Stimulated activated CD4-positive, alpha-beta T cell treated with anti-CD3 and anti-CD28 coated beads, Interleukin-12 subunit alpha, Interleukin-12 subunit beta, amount 100 ng/mL, for 48 hours (primary cell): Measurements from ENCODE around the gene PTPRG.
"Not testable (repeated sequence)": the region's sequence is repeated elsewhere in the genome, so short reads cannot be mapped to it uniquely, and the experiment has no call there.

Experiments used
- DNase-seq, 3 donors: peaks; one replicate each; pipeline ENCODE4 v3.0.0-alpha.2; 2020; ENCODE audit warnings: low read depth in 2 of 3, low spot score in 1 of 3

The PTPRG gene

DNA sequence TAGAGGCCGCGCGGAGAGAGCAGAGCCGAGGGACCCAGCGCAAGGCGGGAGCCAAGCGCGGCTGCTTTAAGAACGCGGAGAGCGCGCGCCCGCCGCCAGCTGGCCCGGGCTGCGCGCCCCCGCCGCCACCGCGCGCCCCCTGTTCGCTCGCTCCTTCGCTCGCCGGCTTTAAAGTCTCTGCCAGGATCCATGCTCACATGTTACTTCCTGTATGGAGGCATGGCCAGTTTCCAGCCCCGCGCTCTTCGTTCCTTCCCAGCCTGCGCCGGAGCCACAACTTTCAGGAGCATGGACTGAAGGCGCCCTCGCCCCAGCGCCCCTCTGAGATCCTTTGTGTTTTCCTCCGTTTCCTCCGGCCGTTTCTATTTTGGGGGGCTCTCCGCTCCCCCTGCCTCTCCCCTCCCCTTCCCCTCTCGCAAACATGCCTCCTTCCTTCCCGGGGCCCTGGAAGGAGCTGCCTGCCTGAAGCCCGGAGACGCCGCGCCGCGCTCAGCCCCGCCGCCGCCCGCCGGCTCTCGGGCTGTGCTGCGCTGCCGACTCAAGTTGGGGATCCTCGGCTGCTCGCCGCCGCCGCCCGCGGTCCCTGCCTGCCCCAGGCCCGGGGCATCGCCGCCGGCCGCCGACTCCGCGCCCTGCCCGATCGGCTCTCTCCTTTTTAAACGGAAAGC lies at the start of gene PTPRG:
Gene PTPRG, plus strand, starts transcription at position 198 of the 668 bp plus-strand sequence. CDS start 717 bp downstream, outside the sequence.
- DNase-seq = peak in 1 of 3 donors; percentile 7

DNA sequence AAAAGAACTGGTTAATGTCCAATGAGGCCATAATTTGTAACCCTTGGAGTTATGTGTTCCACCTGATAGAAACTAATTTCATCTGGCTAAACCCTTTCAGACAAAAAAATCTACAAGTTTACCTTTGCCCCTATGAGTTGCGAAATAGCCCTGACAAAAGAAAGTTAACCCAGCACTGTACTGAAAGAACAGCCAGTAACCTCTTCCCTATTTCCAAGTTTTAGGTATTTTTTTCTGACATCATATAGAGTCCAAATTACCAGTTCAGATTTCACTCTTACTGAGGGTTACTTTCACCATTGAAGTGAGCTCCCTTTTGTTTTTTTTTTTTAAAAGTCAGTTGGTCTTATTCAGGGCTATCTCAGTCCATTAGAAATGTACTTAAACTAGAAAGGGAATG lies 42.8 kb upstream of the PTPRG start:
- no peak for DNase-seq

DNA sequence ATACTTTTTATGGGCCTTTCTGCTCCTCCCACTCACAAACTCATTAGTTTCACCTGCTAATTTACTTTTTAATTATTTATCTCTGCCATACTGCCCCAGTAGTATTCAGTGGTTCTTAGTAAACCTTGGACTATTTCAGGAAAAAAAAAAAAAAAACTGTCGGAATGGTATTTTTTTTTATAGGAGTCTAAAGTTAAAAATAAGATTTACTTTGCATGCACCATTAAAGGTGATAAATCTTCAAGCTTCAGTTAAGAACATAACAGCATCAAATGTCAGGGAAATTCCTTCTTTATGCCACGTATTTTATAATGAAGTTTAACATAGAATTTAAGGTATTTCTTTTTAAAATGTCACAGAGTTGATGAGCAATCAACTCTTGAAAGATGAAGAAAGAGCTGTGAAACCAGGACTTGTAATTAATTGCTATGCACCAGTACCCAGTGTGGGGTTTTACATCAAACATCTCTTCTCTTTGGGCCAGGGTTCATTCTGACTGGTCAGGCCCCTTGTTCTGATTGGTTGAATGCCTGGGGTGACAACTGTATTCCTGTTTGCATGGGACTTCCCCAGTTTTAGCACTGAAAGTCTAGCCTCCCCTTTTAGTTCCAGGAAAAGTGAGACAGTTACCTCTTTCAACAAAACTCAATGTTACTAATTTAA lies 40.3 kb upstream of the PTPRG start:
- peak in 2 of 3 donors; percentile 17 to 58 for DNase-seq

DNA sequence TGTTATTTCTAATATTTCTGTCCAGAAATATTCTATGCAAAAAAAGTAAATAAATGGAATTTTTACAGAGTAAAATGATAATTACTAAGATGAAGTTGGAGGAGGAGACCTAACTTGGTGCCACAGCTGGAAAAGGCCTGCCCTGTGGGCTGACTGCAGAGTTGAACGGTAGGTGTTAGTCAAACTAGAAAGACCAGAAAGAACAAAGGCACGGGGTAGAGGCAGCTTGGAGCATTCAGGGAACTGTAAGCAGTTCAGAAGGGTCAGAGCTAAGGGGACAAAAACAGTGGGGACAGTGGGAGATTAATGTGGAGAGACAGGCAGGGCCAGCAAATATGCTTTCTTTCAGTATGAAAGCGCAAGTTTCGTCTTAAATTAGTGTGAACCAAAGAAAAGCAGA lies 39.3 kb upstream of the PTPRG start:
- DNase-seq = no peak

DNA sequence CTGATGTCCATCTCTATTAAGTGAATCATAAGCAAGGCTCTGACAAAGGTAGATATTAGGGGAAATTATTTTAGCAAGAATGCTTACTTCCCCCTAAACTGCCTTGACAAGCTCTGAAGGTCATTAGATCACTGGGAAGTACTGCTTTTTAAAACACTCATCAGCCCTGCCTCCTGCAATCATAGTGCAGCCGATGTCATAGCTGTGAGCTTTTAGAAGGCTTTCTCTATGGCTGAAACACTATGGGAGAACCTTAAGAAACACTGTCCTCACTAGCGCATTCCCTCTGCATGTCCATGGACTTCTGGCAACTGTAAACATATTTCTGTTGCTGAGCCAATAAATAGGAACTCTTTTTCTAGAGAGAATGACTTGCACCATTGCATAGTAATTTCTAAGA lies 38.7 kb upstream of the PTPRG start:
- DNase-seq = no peak

DNA sequence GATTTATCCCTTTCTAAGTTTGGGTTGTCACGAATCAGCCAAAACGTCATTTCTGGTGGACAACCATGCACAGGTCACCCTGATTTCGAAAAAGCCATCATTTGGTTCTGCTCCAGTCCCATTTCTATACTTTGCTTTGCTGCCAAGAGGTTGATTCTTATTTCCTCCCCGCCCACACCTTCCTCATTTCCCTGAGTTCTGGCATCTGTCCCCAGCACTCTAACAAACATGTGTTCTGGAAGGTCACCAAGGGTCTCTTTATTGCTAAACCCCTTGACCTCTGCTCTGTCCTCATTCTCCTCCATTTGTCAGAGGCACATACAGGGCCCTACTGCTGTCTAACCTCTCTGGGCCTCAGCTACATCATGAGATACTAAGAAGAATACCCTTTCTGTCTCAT lies 36.4 kb upstream of the PTPRG start:
- no peak for DNase-seq

DNA sequence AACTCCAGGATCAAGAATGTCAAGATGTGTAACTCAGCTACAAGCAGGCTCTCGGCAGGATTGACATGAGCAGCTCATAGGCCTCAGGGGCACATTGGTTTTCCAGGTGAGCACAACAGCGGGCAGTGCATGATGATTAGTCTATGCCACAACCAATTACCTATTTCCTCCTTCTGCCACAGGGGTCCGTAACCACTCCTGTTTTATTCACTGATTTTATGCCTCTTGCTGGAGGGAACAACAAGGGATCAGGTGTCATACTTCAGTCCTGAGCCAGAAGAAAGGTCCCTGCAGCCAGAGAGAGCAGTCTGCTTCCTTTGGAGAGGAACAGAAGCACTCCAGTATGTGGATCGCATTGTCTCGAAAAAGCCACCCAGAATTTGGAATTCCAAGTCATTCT lies 35.1 kb upstream of the PTPRG start:
- DNase-seq = no peak

DNA sequence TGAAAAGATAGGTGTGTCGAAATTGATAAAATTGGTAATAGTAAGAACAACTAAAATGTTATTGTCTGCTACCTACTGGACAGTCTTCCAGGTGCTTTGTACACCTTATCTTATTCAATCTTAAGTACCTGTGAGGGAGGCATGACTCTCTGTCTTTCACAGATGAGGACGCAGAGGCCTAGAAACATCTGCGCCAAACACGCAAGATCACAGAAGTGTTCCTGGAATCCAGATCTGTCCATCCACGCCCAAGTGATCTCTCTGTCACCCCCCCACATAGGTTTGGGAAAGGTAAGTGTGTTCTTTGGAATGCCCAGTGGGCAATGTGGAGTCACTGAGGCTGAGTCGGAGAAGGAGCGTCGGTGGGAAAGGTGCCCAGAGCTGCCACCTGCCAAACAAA lies 34.4 kb upstream of the PTPRG start:
- no peak for DNase-seq

DNA sequence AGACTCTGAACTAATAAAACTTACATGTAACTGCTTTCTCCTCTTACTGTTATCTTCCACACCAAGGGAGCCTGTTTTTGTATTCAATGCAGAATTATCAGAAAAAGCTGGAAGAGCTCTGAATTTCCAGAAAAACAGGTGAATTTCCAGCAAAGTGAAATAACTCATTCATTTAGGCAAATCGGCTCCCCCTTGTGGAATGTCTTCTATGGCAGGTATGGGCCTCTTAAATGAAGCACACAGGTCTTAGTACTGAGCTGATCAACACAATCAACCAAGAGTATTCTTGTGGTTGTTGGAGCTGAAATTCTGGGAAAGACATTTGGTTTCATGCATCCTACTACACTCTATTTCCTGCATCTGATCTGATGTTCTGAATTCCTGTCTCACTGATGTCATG lies 31.0 kb upstream of the PTPRG start:
- DNase-seq = no peak

DNA sequence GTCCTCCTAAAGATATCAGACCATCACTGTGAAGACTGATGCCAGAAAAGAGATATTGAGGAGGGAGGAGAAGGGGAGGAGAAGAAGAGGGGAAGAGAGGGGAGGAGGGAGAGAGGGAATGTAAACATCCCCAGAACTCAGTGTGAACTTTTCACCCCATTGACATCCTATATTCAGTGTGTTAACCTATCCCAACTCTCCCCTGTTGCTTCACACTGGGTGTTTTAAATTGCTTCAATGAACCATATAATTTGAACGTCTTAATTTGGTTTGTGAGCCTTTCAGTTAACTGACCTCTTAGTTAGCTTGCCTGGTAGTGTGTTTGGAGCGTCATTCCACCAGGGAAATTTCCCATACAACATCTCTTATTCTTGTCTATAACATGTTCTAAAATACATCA lies 29.8 kb upstream of the PTPRG start:
- DNase-seq = no peak

DNA sequence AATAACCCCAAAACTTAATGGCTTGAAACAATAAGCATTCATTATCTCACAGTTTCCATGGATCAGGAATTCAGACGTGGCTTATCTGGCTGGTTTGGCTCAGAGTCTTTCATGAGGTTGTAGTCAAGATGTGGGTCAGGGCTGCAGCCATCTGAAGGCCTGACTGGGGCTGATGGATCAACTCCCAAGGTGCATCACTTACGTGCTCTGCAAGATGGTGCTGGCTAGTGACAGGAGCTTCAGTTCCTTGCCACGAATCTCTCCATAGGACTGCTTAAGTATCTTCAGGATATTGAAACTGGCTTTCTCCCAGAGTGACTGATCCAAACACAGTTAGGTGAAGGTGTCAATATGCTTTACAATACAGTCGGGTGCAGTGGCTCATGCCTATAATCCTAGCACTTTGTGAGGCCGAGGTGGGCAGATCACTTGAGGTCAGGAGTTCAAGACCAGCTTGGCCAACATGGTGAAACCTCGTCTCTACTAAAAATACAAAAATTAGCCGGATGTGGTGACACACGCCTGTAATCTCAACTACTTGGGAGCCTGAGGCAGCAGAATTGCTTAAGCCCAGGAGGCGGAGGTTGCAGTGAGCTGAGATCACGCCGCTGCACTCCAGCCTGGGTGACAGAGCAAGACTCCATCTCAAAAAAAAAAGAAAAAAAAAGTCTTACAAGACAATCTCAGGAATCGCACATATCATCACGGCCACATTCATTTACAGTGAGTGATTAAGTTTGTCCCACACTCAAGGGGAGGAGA lies 28.5 kb upstream of the PTPRG start:
- DNase-seq = no peak

DNA sequence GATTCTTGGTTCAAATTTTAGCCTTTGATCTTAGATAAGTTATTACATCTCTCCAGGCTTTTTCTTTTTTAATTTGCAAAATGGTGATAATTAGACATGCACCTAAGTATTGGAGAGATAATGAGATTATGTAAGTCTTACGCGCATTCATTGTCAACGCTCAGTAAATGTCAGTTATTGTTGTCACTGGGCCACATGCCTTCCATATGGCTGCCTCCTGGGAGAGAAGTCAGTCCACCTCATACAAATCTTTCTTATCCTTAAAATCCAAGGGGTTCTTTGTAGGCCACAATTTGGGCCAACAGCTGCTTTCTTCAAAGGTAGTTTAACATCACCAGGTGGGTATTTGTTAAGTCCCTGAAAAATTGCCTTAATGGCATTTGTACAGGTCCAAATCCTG lies 25.5 kb upstream of the PTPRG start:
- no peak for DNase-seq

DNA sequence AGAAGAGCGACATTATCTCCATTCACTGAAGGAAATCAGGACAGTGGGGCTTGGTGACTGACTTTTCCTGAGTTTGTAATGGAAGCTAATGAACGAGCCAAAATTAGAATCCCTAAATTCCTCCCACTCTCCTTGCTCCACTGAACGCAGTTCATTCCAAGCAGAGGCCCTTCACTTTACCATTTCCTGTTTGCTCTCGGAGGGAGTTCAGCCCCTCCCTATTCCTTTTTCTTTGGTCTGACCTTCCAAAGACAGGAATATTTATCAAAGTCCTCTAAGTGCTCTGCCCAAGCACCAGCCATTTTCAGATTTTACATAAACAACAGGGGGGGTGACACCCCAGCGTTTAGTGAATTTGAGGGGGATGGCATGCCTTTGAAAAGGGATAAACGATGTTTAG lies 24.0 kb upstream of the PTPRG start:
- DNase-seq = no peak

DNA sequence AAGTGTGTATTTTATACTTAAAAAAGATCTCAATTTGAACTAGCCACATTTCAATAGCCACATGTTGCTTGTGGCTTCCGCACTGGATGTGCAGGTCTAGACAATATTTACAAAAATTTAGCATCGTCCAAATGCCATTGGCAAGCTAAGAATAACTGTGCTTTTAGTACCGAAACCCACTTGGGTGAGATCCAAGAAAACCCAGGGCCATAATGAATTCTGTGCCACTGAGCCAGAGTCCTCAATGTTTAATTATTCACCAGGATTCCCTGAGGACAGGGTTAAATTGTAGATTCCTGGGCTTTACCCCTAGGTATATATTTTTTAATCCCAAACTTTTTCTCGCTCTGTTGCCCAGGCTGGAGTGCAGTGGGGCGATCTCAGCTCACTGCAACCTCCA lies 22.9 kb upstream of the PTPRG start:
- no peak for DNase-seq

DNA sequence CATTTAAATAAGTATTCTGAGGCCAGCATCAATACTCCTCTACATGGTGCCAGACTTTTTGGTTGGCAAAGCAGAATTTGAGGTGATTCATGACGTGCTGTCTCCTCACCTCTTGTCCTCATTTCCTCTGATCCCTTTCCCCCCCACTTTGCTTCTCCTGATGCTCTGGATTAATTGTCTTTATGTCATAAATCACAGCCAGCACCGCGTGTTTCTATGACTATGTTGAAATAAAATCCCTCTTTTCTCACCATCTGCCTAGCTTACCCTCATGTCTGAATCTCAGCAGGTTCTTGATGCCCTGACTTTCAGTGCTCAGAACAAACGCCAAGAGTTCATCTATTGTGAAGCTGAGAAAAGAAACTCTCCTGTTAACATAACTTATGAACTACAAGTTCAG lies 19.7 kb upstream of the PTPRG start:
- no peak for DNase-seq

DNA sequence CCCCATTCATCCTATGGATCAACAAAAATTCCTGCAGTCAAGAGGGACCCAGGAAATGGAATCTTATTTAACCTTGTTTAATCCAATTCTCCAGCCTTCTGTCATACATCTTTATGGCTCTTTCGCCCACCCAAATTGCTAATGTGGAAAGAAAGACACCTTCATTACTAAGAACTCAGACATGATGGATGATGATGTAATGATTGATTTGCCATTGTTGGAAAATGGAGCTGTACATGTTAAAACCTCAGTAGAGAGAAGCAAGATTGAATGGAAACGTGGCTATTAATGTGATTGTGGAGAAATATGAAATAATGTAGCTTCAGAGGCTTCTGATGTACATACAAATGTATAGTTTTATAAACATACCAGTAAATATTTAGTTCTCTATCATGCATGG lies 15.7 kb upstream of the PTPRG start:
- DNase-seq = no peak

DNA sequence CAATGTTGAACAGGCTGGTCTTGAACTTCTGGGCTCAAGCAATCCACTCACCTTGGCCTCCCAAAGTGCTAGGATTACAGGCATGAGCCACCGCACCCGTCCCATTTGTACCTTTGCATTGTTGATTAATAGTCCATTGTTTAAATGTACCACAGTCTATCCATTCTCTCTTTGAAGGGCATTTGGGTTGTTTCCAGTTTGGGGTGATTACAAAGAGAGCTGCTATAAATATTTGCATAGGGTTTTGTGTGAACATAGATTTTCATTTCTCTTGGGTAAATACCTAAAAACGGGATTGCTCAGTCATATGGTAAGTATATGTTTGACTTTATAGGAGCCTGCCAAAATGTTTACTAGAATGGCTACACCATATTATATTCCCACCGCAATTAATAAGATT lies 13.7 kb upstream of the PTPRG start:
- no peak for DNase-seq

DNA sequence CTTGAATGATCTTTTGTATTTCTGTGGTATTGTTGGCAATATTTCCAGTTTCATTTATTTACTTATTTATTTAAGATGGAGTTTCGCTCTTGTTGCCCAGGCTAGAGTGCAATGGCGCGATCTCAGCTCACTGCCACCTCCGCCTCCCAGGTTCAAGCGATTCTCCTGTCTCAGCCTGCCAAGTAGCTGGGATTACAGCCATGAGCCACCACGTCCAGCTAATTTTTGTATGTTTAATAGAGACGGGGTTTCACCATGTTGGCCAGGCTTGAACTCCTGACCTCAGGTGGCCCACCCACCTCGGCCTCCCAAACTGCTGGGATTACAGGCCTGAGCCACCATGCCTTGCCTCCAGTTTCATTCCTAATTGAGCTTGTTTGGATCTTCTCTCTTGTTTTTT lies 8.7 kb upstream of the PTPRG start:
- not testable (repeated sequence) for DNase-seq

DNA sequence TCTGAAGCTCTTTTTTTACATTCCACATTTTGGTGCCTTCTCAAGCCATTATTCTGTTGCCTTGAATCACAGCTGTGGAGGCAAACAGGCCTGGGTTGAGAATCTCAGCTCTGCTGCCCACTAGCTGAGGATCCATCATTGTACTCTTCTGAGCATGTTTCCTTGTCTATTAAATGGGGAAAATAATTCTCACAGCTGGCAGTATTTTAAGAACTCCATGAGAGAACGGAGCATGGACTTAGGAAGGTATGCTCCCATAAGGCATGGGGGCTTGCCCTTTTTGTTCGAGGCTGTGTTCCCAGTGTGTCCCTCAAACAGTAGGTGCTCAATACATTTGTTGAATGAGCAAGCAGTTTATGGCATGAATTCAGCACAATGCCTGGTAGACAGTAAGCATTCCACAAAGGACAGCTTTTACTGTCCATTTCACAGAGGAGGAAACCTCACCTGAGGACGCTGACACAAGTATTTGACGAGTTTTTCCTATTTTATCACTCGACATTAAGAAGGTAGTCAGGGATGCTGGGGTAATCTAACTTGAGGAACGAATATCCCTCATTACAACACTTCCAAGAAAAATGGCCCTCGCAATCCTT lies 2.1 kb upstream of the PTPRG start:
- DNase-seq = no peak

DNA sequence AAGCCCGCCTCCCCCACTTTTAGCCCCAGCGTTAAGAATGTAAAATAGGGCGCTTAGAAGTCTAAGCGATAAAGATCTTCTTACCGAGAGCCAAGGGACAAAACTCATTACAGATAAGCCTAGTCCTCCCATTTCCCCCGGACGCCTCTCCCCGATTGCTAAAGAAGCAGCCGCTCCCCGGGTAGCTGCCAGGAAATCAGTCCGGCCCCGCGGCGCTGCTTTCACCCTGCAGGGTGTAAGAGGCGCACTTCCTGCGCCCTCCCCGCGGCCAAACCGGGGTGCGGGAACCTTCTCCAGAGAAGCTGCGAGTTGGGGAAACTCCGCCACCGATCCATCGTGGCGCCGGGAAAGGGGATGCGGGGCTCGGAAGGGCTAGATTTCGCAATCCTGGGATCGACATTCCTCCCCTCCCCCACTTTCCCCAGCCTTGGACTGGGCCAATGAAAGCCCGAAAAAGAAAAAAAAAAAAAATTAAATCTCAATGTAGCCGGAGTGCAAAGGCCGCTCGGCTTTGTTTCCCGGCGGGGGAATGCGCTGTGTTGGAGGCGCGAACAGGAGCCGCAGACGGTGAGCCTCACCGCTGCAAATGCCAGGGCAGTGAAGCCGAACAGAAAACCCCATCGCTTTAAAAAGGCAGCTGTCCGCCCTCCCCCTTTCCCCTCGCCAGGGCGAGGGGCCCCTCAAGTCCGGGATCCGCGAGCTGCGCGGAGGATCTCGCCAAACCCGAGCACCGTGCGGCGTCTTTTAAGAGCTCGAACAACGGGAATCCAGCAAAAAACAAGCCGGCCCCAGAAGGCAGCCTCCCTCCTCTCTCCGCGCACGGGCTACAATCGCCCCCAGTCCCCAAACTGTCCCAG lies 626 bp upstream of the PTPRG start:
- peak in 2 of 3 donors; percentile 4 to 10 for DNase-seq
